ENCODE measurements around the gene HELLS. TPM values are rescaled to one million over a fixed set of nuclear protein-coding genes. Genes with fewer than 3 reads are reported as not detected.

Gene HELLS
- total and polyA plus RNA-seq, 2 donors (not counting 3 experiments of a cell fraction or from before 2014, with no cell fraction given), result 24.7 to 85.5 TPM

DNA sequence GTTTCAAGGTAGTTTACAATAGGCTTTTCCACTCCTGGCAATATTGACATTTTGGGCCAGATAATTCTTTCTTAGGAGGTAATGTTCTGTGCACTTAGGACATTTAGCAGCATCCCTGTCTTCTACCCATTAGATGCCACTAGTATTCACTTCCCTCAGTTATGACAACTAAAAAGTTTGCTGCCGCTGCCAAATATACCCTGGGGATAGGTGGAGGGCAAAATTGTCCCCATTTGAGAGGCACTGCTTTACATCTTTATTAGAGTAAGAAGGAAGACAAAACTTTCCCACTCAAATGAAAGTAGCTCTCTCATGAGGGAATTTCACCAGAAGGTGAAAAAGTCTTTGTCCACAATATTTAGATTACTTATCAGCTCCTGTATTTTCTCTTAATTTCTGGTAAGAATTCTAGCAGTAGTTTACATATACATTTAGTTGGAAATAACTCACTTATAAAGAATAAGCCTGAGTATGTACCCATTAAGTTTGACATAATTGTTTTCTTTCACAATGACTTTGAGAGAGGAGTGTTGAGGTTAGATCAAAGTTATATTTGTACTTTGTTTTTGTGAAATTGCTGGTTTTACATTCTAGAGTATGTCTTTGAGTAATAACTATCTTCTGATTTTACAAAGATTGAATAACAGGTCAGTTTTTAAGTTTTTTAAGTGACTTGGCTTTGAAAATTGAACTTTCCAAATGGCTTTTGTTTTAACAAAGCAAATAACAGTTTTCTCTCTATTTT, 46.0 kb downstream of the HELLS start:
- no peak for FAIRE-seq
- dilution Hi-C loops (cut with MboI; ENCODE audit: extremely low pct_ligation_motif_present, low sequenced_read_pairs) (no loop called here), intact Hi-C loops (cut with micrococcal nuclease) (no loop called here)
- Histone ChIP-seq H3K4me3 (replicated peaks in 1 of 3; ENCODE audit: insufficient read depth in 1 of 3, low read depth in 1 of 3, low read length in 3 of 3) (no peak overlapping the region), H3K9me3 (replicated peaks; ENCODE audit: control insufficient read depth, insufficient read depth, low read length) (no peaks in the 10 kb centered on the region), H3K79me2 (ENCODE audit: control insufficient read depth, insufficient read depth, low read length) (no peaks in the 10 kb centered on the region), H3K9ac (replicated peaks; ENCODE audit: extremely low read depth, insufficient read depth, low read length) (no peak overlapping the region), H4K20me1 (replicated peaks; ENCODE audit: control insufficient read depth, extremely low read depth, insufficient read depth, low read length) (no peaks in the 10 kb centered on the region), H3K27ac (ENCODE audit: insufficient read depth, low read depth, low read length) (no peak overlapping the region), H3K27me3 (ENCODE audit: control insufficient read depth in 2 of 2, insufficient read depth in 2 of 2, low read length in 2 of 2) (no peaks in the 10 kb centered on the region), H3K4me2 (ENCODE audit: insufficient read depth, low read length) (no peak overlapping the region), H3K36me3 (ENCODE audit: control insufficient read depth in 2 of 2, extremely low read depth in 1 of 2, insufficient read depth in 2 of 2, low read length in 2 of 2) (peaks cover 0 to 24% of the 10 kb centered on the region in 2 experiments), H3K9me1 (replicated peaks; ENCODE audit: control insufficient read depth, extremely low read depth, insufficient read depth, low read length) (no peaks in the 10 kb centered on the region), H3K4me1 (ENCODE audit: control insufficient read depth, extremely low read depth, insufficient read depth, low read length) (no peaks in the 10 kb centered on the region), H2AFZ (ENCODE audit: low read depth, low read length) (no peak overlapping the region)
- no TSS peak for BruUV-seq (replicated peaks)
- no peak for DNase-seq (ENCODE audit: low read depth, low spot score)
- CTCF ChIA-PET, result interaction anchor here (1.2 kb wide), 1 partner anchor 11 kb away, joined by 3 read pairs; no protein-coding TSS in a partner anchor
- POLR2A ChIA-PET, result no interaction called here
- TF ChIP-seq POLR2AphosphoS5 (IDR thresholded peaks at IDR 0.05; ENCODE audit: insufficient read depth, low read depth, low read length) (no peak), JUN (IDR thresholded peaks at IDR 0.05; ENCODE audit: borderline replicate concordance, insufficient read depth, insufficient read length, low read depth) (no peak), MYC (IDR thresholded peaks at IDR 0.05; ENCODE audit: low read depth, low read length) (no peak), POLR2A (IDR thresholded peaks at IDR 0.05; ENCODE audit: low read depth, low read length) (no peak), EZH2 (IDR thresholded peaks at IDR 0.05; ENCODE audit: borderline replicate concordance, low read depth, low read length, severe bottlenecking) (no peak), GATA2 (IDR thresholded peaks at IDR 0.05; ENCODE audit: insufficient read depth, insufficient read length, low read depth, low read length) (no peak)
- TF ChIP-seq, protein P1, sequence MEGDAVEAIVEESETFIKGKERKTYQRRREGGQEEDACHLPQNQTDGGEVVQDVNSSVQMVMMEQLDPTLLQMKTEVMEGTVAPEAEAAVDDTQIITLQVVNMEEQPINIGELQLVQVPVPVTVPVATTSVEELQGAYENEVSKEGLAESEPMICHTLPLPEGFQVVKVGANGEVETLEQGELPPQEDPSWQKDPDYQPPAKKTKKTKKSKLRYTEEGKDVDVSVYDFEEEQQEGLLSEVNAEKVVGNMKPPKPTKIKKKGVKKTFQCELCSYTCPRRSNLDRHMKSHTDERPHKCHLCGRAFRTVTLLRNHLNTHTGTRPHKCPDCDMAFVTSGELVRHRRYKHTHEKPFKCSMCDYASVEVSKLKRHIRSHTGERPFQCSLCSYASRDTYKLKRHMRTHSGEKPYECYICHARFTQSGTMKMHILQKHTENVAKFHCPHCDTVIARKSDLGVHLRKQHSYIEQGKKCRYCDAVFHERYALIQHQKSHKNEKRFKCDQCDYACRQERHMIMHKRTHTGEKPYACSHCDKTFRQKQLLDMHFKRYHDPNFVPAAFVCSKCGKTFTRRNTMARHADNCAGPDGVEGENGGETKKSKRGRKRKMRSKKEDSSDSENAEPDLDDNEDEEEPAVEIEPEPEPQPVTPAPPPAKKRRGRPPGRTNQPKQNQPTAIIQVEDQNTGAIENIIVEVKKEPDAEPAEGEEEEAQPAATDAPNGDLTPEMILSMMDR (IDR thresholded peaks at IDR 0.05; ENCODE audit: extremely low read depth in 1 of 2, insufficient read depth in 1 of 2, low read depth in 1 of 2, low read length in 2 of 2), result no peak
- TF ChIP-seq, protein P2, sequence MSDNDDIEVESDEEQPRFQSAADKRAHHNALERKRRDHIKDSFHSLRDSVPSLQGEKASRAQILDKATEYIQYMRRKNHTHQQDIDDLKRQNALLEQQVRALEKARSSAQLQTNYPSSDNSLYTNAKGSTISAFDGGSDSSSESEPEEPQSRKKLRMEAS (IDR thresholded peaks at IDR 0.05; ENCODE audit: insufficient read depth, insufficient read length), result no peak

Data from endothelial cell of umbilical vein (primary cell).